Progenitor cell of endocrine pancreas (in vitro differentiated cells): ENCODE results near the gene ADAMTS2. TPM values are rescaled to one million over a fixed set of nuclear protein-coding genes. Genes with fewer than 3 reads are reported as not detected.

ENCODE experiments used
- DNase-seq: peaks from one replicate; pipeline ENCODE4 v3.0.0; 2021; ENCODE audit warnings: low spot score; ENCODE audit not compliant: unreplicated experiment
- H3K27ac Mint-ChIP-seq: 2 replicates; pipeline ENCODE4 v1.8.0; 2021; ENCODE audit warnings: mild to moderate bottlenecking, moderate library complexity, mixed read lengths
- H3K27me3 Mint-ChIP-seq: 2 replicates; pipeline ENCODE4 v1.8.0; 2021; ENCODE audit warnings: mixed read lengths
- H3K36me3 Mint-ChIP-seq: 2 replicates; pipeline ENCODE4 v1.8.0; 2022; ENCODE audit warnings: mixed read lengths; ENCODE audit not compliant: insufficient read depth
- H3K4me1 Mint-ChIP-seq: 2 replicates; pipeline ENCODE4 v1.8.0; 2021; ENCODE audit warnings: low read depth, mixed read lengths
- H3K4me3 Mint-ChIP-seq: 2 replicates; pipeline ENCODE4 v1.8.0; 2021; ENCODE audit warnings: low read depth, mild to moderate bottlenecking, moderate library complexity, mixed read lengths
- H3K9me3 Mint-ChIP-seq: 2 replicates; pipeline ENCODE4 v1.8.0; 2021; ENCODE audit warnings: low read depth, mixed read lengths
- CTCF ChIP-seq: fragments of 200-600 bp; sonication (generic); IDR thresholded peaks from one replicate; pipeline ENCODE4 v1.5.0; 2021; ENCODE audit warnings: antibody characterized with exemption, mild to moderate bottlenecking; ENCODE audit not compliant: unreplicated experiment
- total RNA-seq: library from RNA; stranded (reverse); gene quantifications from 2 replicates; pipeline ENCODE4 v1.2.1, GENCODE V29; 2021

Gene ADAMTS2
- total RNA-seq, 1 donor from 2014 or later, result 2.5 TPM

DNA sequence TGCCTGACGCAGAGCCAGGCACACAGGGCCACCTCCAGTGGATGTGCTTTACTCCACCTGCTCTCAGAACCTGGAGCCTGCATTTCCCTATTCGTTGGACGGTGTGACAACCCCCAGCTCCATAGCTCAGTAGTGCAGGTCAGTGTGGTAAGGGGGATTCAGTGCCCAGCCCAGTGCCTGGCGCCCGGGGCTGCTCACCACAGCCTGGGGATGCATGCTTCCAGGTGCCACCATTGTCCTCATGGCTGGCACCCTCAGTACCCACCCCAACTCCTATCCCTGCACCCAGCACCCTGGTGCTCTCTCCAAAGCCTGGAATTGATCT, 32.8 kb upstream of the ADAMTS2 start:
- no peak for TF ChIP-seq CTCF
- DNase-seq, result no peak
- no peaks in the 10 kb centered on the region for H3K36me3 Mint-ChIP-seq
- H3K4me1 Mint-ChIP-seq, result no peaks in the 10 kb centered on the region
- no peak overlapping the region for H3K4me3 Mint-ChIP-seq
- H3K27me3 Mint-ChIP-seq, result peaks cover 8% of the 10 kb centered on the region
- H3K9me3 Mint-ChIP-seq, result no peaks in the 10 kb centered on the region
- H3K27ac Mint-ChIP-seq, result no peak overlapping the region

- no peaks in the 10 kb centered on the region for H3K36me3 Mint-ChIP-seq
- H3K27me3 Mint-ChIP-seq, result peaks cover 5% of the 10 kb centered on the region
- no peak for TF ChIP-seq CTCF
- H3K27ac Mint-ChIP-seq, result no peak overlapping the region
- no peak for DNase-seq
- H3K9me3 Mint-ChIP-seq, result no peaks in the 10 kb centered on the region
- H3K4me3 Mint-ChIP-seq, result no peak overlapping the region
- H3K4me1 Mint-ChIP-seq, result no peaks in the 10 kb centered on the region
Observed at GRCh38 chr5:179377421-179378115, 32.3 kb upstream of the ADAMTS2 start.

DNA sequence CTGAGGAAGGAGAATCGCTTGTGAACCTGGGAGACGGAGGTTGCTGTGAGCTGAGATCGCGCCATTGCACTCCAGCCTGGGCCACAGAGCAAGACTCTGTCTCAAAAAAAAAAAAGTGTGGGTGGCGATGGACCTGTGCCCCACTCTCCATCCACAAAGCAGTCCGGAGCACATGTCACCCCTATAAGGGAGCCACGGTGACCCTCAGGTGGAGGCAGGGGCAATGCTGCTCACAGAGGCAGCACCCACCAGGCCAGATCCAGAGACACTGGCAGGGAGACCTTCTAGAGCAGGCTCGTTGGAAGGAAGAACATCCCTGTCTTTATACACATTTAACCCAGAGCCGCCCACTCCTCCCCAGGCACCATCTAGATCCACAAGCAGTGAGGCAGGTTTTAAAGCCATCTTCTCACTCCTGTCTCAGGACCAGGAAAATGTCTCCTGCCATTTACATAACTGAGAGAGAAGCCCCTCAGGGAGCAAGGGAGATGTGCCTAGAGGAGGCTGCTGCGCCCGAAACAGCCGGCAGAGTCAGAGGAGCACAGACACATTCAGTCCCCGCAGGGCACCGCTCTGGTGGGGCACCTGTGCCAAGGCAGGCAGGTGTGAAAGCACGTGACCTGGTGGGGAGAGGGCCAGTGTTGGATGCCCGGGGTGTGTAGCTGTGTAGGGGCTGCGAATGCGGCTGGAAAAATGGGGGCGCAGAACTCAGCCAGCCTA, 31.6 kb upstream of the ADAMTS2 start:
- no peak overlapping the region for H3K4me3 Mint-ChIP-seq
- no peak for TF ChIP-seq CTCF
- no peak for DNase-seq
- H3K27ac Mint-ChIP-seq, result no peak overlapping the region
- H3K27me3 Mint-ChIP-seq, result peaks cover 4% of the 10 kb centered on the region
- H3K36me3 Mint-ChIP-seq, result no peaks in the 10 kb centered on the region
- no peaks in the 10 kb centered on the region for H3K4me1 Mint-ChIP-seq
- H3K9me3 Mint-ChIP-seq, result no peaks in the 10 kb centered on the region

- Mint-ChIP-seq H3K27ac (no peak overlapping the region), H3K36me3 (no peaks in the 10 kb centered on the region), H3K9me3 (no peaks in the 10 kb centered on the region), H3K4me1 (no peaks in the 10 kb centered on the region), H3K27me3 (peaks cover 7% of the 10 kb centered on the region), H3K4me3 (no peak overlapping the region)
- no peak for TF ChIP-seq CTCF
- DNase-seq, result no peak
Observed at GRCh38 chr5:179375831-179376365, 30.6 kb upstream of the ADAMTS2 start.

DNA sequence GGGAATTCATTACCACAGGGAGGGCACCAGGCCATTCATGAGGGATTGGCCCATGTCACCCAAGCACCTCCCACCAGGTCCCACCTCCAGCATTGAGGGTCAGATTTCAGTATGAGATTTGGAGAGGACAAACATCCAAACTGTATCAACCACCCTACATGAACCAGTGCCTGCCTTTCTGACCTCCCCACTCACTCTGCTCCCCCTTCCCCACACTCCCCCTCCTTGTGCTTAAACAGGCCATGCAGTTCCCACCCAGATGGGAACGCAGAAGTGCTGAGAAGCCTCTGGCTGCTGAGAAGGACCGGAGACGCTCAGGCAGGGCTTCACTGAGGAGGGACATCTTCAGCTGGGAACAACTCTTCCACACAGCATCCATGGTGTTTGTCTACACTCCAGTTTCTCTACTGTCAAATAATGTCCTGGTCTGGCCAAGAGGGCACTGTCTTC, 30.0 kb upstream of the ADAMTS2 start:
- Mint-ChIP-seq H3K9me3 (no peaks in the 10 kb centered on the region), H3K27ac (no peak overlapping the region), H3K4me3 (no peak overlapping the region), H3K27me3 (peaks cover 7% of the 10 kb centered on the region), H3K4me1 (no peaks in the 10 kb centered on the region), H3K36me3 (no peaks in the 10 kb centered on the region)
- DNase-seq, result no peak
- no peak for TF ChIP-seq CTCF
